VCaP (cell line): Measurements from ENCODE around the gene ANKRD16.
"Not testable (repeated sequence)": the region's sequence is repeated elsewhere in the genome, so short reads cannot be mapped to it uniquely, and the experiment has no call there.

Experiments
- H3K27ac ChIP-seq: fragments of 450-650 bp; 2 replicates; pipeline ENCODE4 v1.5.1; 2017
- TF ChIP-seq, protein P1 (sequence below): fragments of 450-650 bp; conservative IDR thresholded peaks from 2 replicates; pipeline ENCODE4 v1.5.1; 2017; ENCODE audit warnings: mild to moderate bottlenecking, moderate library complexity

ANKRD16 gene

DNA sequence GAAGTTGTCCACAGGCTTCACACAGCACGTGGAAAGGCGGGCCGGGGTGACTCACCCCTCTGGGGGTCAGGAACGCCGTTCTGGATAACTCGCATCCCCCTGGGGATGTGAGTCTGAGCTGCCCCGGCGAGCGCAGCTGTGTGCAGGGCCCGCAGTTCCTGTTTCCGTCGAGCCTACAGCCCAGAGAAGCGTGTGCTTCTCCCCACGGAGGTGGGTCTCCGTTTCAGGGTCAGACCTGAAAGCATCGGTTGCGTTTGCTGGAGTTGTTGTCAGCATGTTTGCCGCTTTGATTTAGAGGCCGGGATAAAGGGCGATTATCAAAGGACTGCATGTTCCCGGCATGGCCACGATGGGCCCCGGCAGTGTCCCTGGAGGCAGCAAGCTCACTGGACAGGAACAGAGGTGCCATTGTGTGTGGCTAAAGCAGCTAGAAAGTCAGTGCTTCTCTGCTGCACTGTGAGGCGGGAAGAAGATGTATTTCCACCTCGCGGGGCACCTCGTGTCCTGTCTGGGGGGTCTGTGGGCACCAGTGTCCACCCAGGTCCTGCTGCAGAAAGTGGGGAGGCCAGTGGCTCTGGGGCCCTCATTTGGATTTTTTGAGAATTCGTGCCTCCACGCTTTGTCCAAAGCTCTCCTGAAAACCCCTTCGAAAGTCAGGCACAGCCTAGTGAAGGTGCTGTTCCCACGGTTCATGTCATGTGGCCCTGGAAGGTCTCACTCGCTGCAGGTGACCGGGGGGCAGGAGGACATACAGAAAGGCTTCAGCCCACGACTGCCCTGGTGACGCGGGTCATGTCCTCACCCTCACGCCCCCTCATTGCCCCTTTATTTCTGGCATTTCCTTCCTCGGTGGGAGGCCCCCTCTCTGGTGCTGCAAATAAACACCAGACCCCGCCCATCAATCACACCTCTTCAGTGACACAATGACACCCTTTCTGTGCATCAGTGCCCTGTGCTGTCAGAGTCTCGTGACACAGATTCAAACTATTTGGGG, 49.1 kb downstream of the ANKRD16 start:
- H3K27ac ChIP-seq, result no peak overlapping the region
- TF ChIP-seq, protein P1, sequence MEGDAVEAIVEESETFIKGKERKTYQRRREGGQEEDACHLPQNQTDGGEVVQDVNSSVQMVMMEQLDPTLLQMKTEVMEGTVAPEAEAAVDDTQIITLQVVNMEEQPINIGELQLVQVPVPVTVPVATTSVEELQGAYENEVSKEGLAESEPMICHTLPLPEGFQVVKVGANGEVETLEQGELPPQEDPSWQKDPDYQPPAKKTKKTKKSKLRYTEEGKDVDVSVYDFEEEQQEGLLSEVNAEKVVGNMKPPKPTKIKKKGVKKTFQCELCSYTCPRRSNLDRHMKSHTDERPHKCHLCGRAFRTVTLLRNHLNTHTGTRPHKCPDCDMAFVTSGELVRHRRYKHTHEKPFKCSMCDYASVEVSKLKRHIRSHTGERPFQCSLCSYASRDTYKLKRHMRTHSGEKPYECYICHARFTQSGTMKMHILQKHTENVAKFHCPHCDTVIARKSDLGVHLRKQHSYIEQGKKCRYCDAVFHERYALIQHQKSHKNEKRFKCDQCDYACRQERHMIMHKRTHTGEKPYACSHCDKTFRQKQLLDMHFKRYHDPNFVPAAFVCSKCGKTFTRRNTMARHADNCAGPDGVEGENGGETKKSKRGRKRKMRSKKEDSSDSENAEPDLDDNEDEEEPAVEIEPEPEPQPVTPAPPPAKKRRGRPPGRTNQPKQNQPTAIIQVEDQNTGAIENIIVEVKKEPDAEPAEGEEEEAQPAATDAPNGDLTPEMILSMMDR, result no peak

DNA sequence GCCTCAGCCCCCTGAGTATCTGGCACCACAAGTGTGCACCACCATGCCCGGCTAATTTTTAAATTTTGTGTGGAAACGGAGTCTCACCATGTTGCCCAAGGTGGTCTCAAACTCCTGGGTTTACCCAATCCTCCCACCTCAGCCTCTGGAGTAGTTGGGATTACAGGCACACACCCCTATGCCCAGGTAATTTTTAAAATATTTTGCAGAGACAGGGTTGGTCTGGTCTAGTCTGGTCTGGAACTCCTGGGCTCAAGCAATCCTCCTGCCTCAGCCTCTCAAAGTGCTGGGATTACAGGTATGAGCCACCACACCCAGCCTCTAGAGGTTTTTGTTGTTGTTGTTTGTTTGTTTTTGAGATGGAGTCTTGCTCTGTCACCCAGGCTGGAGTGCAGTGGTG, 53.5 kb downstream of the ANKRD16 start:
- not testable (repeated sequence) for H3K27ac ChIP-seq

DNA sequence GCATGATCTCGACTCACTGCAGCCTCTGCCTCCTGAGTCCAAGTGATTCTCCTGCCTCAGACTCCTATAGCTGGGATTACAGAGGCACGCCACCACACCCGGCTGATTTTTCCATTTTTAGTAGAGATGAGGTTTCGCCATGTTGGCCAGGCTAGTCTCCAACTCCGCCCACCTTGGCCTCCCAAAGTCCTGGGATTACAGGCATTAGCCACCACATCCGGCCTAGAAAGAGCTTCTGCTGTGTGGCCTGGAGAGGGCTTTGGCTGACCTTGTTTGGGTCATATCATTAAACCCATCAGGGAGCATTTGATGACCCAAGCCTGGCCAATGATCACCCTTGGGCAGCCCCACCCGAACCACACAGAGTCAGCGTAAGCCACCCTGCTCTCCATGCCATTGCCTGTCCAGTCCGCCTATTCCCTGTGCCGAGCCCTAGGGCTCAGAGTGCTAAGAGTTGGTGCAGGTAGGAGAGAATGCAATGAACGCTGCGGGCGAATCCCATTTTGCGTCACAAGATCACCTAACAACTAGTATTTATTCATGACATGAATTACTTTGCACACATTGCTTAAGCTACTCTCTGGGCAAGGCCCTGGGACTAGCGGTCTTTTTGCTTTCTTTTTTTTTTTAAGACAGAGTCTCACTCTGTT, 54.1 kb downstream of the ANKRD16 start:
- TF ChIP-seq, protein P1, result no peak
- H3K27ac ChIP-seq, result no peak overlapping the region

DNA sequence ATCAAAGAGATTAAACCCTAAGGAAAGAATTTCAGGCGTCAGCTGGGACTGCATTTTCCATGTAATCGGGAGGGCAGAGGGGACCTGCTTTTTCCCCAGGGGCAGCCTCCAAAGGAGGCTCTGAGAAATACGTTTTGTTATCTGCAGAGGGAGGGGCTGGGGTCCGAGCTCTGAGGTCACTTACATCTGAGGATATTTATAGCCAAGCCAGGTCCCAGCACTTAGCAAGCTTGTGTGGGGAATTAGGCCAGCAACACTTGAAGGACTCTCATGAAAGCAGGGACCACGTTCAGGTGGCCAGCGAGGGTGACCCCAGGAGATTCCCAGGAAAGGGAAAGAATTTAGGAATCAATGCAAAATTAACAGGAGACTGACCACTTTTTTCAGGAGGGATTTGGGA, 55.9 kb downstream of the ANKRD16 start:
- TF ChIP-seq, protein P1, result no peak
- no peak overlapping the region; the same call in 1 of the 2 replicates for H3K27ac ChIP-seq

DNA sequence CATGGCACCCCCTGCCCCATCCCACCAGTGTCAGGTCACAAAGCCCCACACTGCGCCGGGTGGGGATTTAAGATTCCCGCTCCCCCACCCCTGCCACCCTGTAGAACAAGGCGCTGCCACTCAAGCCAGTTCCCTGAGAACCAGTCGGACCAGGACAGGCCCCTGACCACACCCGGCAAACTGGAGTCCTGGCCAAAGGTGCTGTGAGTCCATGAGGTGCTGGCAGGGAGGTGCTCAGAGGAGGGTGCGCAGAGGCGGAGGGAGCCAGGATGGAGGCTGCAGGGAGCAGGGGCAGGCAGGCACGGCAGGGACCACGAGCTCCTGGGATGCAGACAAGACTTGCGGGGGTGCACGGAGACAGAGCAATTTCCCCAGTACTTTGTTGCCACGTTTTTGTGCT, 56.7 kb downstream of the ANKRD16 start:
- TF ChIP-seq, protein P1, result no peak
- peak overlapping the region; percentile 38 for H3K27ac ChIP-seq

DNA sequence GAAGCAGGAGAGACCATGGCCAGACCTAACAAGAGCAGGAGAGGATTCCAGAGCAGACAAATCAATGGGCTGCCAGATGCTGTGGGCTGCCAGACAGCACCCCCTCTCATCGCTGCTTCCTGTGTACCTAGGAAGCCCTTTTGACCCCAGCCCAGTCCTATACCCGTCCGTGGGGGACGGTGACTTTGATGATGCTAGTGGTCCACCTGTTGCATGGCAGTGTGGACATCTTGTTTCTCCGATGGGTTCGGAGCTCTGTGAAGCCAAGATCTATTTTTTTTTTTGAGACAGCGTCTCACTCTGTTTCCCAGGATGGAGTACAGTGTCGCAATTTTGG, 58.3 kb downstream of the ANKRD16 start:
- TF ChIP-seq, protein P1, result no peak
- H3K27ac ChIP-seq, result no peak overlapping the region

DNA sequence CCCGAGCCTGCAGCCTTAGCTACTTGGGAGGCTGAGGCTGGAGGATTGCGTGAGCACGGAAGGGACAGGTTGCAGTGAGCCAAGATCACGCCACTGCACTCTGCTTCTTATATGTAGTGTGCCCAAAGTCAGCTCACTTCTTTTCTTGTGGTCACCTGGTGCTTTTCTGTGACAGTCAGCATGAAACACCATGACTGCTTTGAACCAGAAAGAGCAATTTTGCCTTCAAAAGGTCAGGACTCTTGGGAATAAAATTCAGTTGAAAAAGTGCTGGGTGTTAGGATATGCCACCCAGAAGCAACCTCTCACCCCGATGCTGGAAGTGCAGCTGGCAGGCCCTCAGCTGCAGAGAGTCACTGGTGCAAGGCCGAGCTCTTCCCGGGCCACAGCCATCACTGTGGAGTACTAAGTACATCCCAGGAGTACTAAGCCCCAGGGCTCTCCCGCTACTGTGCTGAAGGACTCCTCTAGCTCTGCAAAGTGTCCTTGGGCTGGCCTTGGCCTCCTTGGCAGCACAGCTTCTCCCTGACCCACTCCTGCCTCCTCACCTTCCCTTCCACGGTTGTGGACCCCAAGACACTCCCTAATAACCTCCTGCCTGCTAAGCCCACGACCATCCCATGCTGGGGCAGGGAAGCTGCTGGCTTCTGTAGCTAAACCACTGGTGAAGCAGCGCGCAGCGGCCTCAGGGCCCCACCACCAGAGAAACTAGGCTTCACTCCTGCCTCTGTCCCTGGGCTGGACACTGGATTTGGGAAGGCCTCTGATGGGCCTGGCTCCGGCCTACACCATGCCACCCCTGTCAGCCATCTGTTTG, 58.9 kb downstream of the ANKRD16 start:
- H3K27ac ChIP-seq, result no peak overlapping the region
- TF ChIP-seq, protein P1, result no peak
